ENCODE data around the gene OLIG2.

The OLIG2 gene

DNA sequence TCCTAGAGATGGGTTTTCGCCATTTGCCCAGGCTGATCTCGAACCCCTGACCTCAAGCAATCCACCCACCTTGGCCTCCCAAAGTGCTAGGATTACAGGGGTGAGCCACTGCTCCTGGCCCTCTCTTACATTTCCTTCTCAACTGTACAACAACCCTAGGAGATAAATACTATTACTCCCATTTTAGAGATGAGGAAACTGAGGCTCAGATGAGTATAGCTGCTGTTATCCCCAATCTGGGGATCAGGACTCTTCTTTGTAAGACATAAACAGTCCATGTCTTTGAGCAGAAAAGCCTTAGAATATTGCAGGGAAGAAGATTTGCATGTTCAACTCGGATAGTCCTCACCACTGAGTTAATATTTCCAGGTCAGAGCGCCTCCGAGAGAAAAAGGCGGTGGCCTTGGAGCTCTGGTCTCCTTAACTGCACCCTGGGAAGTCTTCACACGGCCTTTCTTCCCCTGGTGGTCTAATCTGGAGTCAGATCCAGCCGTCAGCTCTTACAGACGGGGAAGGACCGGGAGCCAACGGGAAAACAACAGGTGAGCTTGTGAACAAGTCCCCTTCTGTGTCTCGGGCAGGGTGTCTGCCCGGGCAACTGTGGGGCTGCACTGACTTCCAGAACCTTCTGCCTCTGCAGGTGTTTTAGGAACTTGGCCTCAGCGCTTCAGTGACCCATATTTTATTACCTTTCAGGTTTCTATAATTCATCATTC is 38.3 kb downstream of the OLIG2 start:
- DNase-seq (ENCODE audit: low read depth, low spot score): no peak

GRCh38 chr21:33064623-33065390 is 39.1 kb downstream of the OLIG2 start:
- no peak for DNase-seq (ENCODE audit: low read depth, low spot score)

DNA sequence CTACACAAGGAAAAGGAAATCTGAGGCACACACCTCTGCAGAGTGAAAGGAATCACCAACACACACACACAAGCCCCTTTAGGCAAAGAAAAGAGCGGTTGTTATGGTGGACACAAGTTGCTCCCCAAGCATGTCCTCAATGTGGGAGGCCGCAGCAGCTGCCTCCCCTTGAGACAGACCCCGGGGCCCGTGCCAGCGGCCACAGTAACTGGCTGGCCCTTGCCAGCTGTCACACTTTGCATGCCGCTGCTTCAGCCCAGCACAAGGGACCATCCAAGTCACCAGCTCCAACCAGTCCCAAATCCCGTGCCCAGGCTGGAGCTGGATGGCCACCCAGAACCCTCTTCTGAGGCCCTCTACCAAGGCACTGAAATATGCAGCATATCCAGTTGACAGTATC is 41.3 kb downstream of the OLIG2 start:
- no peak for DNase-seq (ENCODE audit: low read depth, low spot score)

DNA sequence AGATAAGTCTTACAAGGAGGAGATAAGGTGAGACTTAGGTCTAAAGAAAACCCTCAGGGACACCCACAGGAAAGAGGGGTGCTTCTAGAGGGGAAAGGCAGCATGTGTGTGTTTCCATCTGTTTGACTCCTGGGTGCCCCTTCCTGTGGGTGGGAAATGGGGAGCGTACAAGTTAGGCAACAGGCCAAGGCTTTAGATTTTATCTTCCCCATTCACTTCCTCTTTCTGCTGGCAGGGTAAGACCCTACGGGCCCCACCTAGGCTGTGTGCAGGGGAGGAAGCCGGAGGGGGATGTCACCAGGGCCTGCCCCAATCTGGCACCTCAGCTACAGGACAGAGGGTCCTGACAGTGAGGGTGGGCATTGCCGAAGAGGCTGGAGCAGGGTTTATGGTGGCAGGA is 41.7 kb downstream of the OLIG2 start:
- no peak for DNase-seq (ENCODE audit: low read depth, low spot score)

GRCh38 chr21:33069243-33069642 is 43.5 kb downstream of the OLIG2 start:
- DNase-seq (ENCODE audit: low read depth, low spot score): no peak

DNA sequence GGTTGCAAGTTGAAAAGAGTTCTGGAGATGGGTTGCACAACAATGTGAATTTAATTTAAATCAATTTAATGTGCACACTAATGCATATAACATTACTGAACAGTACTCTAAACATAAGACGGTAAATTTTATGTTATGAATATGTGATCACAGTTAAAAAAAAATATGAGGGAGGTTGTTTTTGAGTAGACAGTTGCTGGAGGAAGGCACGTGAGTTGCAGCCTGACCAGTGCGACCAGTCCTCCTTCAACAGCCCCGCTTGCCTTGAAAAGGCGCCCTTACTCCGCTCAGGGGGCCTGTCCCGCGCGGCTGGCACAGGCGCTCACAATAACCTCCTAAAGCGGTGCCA is 43.9 kb downstream of the OLIG2 start:
- DNase-seq (ENCODE audit: low read depth, low spot score): no peak

DNA sequence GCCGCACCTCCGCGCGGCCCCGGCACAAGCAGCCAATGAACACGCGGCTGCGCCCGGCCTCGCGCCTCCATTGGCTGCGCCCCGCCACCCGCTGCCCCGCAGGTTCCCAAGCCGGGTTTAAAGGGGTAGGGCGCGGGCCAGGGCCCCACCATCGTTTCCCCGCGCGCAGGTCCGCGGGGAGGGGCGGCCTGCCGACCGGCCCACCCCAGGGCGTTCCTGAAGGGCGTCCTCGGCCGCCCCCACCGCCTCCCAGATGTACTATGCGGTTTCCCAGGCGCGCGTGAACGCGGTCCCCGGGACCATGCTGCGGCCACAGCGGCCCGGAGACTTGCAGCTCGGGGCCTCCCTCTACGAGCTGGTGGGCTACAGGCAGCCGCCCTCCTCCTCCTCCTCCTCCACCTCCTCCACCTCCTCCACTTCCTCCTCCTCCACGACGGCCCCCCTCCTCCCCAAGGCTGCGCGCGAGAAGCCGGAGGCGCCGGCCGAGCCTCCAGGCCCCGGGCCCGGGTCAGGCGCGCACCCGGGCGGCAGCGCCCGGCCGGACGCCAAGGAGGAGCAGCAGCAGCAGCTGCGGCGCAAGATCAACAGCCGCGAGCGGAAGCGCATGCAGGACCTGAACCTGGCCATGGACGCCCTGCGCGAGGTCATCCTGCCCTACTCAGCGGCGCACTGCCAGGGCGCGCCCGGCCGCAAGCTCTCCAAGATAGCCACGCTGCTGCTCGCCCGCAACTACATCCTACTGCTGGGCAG is 44.4 kb downstream of the OLIG2 start, which contains the start of gene OLIG1:
Gene OLIG1 (plus strand): TSS at position 148 of the 750 bp plus-strand sequence. CDS start 106 bp downstream, at position 254.
- DNase-seq (ENCODE audit: low read depth, low spot score): no peak

- no peak for DNase-seq (ENCODE audit: low read depth, low spot score)
Observed at GRCh38 chr21:33070744-33070997, 44.9 kb downstream of the OLIG2 start.

GRCh38 chr21:33070998-33071769 is 45.4 kb downstream of the OLIG2 start:
- DNase-seq (ENCODE audit: low read depth, low spot score): no peak

DNA sequence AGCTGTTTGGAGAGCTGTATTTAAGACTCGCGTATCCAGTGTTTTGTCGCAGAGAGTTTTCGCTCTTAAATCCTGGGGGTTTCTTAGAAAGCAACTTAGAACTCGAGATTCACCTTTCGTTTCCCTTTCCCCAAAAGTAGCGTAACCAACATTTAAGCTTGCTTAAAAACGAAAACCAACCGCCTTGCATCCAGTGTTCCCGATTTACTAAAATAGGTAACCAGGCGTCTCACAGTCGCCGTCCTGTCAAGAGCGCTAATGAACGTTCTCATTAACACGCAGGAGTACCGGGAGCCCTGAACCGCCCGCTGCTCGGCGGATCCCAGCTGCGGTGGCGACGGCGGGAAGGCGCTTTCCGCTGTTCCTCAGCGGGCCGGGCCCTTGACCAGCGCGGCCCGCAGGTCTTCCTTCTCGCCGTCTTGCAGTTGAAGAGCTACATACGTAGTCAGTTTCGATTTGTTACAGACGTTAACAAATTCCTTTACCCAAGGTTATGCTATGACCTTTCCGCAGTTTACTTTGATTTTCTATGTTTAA is 46.1 kb downstream of the OLIG2 start:
- no peak for DNase-seq (ENCODE audit: low read depth, low spot score)

- DNase-seq (ENCODE audit: low read depth, low spot score): no peak
Observed at GRCh38 chr21:33073636-33074035, 47.9 kb downstream of the OLIG2 start.

- no peak for DNase-seq (ENCODE audit: low read depth, low spot score)
Observed at GRCh38 chr21:33075128-33075527, 49.4 kb downstream of the OLIG2 start.

- no peak for DNase-seq (ENCODE audit: low read depth, low spot score)
Observed at GRCh38 chr21:33075596-33076195, 50.0 kb downstream of the OLIG2 start.

GRCh38 chr21:33076600-33077329 is 51.0 kb downstream of the OLIG2 start:
- no peak for DNase-seq (ENCODE audit: low read depth, low spot score)
